HG03457 (cell line): Measurements from ENCODE around the gene PTPN9.
A peak's percentile ranks its signal among the peaks of the same experiment; 100 is the strongest.
"Not testable (repeated sequence)": the region's sequence is repeated elsewhere in the genome, so short reads cannot be mapped to it uniquely, and the experiment has no call there.

Experiments used
- ATAC-seq: cut with Tn5 transposase; IDR thresholded peaks from one replicate; pipeline ENCODE4 v1.9.1; 2021; ENCODE audit warnings: moderate number of reproducible peaks; ENCODE audit not compliant: unreplicated experiment

Gene PTPN9

DNA sequence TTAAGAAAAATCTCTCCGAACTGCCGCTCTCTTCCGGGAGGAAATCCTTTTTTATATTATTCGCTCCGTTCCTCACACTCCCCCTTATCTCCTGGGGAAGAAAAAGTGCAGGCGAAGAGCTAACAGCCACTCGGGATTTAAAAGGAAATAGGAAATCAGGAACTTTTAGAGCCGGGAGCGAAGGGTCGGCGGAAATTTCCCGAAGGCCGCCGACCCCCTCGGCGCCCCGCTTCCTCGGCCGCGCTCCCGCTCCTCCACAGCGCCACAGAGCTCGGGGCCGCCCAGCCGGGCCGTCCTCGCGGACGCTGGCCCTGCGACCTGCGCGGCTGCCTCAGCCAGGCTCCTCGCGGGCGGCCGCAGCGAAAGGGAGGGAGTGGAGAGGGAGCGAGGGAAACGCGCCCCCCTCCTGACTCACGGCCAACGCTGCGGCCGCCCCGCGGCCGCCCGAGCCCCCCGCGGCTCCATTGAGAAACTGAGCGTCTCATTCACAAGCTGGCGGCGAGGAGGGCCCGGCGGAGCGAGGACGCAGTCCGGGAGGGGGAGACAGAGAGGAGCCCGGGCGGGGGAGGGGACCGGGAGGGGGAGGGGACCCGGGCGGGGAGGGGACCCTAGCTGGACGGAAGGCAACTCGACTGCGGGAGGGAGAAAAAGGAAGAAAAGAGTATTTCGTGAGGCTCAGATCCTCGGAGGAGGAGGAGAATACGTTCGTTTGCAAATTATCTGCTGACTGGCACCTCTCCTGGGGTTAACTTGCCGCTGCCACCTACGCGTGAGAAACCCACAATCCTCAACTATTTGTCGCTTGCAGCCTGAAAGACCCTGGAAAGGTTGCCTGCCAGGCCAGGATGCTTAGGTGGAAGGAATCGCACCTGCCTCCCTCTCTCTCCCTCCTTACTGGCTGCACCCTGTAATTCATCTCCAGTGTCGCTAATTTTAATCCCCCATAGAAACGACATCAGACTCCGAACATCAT is at the start of gene PTPN9:
Gene PTPN9 (minus strand): TSS at position 368 of the 973 bp plus-strand sequence. CDS start 539 bp downstream, outside the sequence.
- ATAC-seq = no peak

DNA sequence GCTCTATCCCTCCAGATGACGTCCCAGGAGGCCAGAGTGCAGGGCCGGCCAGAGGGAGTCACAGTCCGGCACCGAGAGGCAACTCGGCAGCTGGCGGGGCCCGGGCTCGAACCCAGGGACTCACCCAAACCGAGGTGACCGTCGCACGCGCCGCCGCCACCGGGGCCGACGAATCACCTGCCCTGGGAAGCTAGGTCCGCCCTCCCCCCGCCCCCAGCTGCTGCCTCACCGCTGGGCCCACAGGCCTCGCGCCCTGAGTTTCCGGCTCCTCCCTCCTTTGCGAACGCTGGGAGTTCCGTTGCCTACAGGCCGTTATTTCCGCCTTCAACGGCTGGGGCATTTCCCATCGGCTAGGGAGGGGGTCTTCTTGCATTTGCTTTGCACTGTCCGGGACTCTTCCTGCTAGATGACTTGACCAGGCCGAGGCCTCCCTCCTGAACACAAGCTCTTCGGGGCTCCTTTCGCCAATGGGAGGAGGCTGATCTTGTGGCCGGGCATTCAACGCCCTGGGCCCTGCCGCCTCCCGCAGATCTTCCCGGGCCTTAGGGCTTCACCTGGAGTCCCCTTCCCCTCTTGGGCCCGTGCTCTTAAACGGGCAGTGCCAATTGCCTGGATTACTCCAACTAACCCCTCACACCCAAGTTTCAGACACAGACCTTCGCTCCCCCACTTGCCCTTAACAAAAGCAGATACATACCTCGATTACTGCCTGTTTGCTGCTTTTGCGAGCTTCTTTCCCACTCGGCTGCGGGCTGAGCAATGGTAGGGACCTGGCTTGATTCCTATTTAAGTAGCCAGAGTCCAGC is 46.6 kb upstream of the PTPN9 start, which contains the start of gene SNUPN:
Gene SNUPN (minus strand): TSS at position 184 of the 806 bp plus-strand sequence. CDS start 4,674 bp downstream, outside the sequence.
- ATAC-seq = peak; percentile 67

DNA sequence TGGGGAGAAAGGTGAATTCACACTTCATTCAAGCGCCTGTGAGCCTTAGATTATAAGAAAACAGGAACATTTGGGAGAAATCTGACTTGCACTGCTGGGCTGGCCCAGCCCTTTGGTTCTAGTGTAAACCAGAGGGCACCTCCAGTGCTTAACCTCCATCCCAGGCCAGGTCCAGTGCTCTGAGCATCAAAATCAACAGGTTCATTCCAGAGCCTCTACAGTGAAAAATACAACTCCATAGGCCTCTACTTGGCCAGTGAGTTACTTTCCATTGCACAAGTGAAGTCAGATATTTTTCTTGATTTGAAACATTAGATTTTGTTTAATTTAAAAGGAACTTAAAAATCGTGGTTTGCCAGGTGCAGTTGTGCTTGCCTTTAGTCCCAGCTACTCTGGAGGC is 43.4 kb upstream of the PTPN9 start:
- ATAC-seq = no peak

DNA sequence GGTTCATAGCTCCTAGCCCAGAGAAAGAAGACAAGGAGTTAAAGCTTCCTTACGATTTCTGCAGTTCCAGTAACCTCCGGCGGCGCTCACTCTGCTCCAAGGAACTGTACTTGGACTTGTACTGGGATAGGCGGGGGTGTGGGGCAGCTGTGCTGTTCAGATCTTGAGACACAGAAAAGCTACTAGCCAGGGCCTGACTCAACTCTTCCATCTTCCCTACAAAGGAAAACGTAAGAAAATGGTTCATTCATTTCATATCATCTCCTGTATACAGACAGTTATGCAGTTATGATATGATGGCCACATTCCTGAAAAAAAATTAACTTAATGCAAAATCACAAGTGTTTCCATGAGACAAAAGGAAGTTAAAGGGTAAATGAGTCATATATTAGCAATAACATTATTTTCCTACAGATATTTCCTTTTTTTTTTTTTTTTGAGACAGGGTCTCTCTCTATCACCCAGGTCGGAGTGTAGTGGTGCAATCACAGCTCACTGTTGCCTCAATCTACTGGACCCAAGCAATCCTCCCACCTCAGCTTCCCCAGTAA is 41.8 kb upstream of the PTPN9 start:
- ATAC-seq = no peak

DNA sequence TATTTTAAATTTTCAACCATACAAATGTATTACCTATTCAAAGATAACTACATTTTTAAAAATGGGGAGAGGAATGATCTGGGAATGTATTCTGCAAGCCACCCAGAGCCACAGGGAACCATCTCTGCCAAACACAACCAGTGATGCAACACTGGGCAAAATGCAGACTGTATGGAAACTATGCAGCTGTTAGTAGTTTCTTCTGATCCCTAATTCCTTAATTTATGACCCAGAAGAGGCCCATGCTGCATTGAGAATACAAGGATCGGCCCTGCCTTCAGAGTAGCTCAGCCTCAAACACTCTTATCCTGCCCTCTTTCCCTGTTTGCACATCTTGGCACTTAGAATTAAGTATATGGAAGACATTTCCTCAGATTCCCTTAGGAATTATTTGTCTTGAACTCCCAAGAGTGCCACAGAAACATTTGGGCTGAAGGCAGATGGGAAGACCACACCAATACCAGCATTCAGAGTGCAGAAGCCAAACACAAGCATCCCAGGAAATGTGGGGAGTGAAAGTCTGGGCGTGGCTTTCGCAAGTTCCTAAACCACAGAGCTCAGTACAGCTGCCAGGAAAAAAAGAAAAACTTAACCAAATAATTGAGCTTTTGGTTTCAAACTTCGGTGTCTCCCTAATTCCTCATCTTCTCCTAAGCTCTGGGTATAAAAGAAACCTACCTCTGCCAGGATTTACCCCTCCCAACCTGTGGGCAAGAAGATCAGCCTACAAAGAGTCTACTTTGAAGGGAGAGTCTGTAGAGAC is 41.1 kb upstream of the PTPN9 start:
- ATAC-seq = no peak

DNA sequence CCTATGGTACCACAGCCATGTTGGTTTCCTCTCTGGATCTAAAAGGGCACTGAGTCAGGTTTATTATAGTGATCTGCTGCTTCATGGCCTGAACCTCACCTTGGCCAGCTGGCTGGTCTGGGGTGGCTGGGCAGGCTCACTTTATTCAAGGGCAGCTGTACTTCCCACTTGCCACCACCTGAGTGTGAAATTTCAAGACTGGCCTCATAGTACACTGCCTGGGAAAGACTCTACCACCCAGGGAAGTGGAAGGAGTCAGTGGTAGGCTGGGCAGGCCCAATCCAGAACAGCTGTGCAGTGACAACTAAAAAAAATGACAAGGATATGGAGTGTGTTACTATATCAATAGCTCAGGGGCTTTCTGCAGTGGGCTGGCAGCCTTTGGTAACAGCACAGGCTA is 37.7 kb upstream of the PTPN9 start:
- no peak for ATAC-seq

DNA sequence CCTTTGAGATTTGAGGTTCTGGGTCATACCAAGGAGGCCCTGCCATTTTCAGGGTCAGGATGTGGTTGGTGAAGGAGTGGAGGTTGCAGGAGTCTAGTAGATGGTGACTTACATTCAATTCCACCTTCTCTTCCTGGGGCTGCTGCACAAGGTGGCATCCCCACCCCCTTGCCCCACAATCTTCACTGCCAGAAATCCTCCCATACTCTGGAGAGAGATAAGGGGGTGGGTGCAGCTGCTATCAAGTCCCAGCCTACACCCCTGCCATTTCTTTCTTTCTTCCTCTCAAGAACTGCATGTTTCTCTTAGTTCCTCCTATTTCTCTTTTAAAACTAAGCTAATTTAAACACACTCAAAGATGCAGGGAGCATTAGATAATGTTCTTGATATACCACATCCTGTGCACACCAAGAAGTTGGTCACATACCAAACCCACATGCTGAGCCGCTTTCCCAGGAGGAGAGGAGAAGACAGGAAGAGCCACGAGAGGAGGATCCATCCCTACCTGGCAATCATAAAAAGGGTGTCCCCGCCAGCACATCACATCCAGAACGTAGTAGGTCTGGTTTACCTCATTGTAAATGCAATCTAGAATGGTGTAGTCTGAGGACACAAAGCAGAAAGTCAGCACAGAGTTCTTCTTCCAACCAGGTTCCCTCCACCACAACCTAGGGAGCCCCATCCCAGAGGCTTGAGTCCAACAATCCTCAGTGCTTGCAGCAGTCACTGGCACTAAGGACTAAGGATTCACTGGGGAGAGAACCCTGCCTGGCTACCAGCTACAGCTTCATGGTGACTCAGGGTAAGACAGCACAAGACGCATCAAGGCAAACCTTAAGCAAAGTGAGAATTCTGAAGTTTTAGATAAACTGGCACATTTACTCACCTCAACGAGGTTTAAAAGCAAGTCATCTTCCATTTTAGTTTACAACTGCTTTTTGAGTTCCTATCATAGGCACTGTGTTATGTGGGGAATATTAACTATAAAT is 27.9 kb upstream of the PTPN9 start:
- ATAC-seq = no peak

DNA sequence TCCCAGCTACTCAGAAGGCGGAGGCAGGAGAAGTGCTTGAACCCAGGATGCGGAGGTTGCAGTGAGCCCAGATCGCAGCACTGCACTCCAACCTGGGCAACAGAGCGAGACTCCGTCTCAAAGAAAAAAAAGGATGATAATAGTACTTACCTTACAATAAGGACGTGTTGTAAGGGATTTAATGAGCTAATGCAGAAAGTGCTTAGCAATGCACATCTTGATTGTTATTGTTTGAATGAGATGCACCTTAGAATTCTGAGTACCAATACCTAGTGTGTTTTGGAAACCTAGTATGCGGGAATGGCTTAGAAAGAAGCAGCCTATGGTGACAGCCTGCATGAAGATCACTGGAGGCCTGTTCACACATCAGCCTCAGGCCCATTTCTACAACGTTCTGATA is 26.9 kb upstream of the PTPN9 start:
- no peak for ATAC-seq

DNA sequence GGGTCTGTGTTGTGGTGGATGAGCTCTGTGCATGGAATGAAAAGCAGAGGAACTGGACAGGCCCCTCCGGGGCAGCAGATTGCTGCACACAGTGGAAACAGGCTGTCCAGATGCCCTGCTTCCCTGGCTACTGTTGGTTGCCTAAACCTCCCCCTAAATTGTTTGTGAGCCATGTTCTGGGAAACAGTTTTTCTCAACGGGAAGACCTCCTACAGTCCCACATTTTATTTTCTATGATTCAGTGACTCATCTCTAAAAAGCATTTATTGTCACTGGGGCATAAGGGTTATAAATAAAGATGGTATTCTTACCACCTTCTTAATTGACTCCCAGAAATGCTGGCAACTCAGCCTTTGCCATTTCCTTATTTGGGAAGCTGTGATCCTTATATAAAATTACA is 20.3 kb upstream of the PTPN9 start:
- ATAC-seq = no peak

DNA sequence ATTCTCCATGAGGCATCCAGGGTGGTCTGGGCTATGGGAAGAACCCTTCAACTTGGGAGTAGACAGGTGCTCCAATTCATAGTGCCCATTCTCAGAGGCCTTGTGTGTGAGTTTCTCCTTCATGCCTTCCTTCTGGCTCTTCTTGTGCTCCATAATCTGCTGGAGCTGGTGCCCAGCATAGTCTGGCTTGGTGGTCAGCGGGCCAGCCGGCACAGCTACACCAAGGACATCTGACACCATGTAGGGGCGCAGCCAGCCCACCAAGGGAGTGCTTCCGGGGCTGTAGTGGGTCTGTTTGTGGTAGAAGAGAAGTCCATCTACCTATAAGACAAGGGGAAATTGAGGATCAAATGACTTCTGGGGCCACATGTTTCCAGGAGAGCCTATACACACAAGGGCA is 19.2 kb upstream of the PTPN9 start:
- no peak for ATAC-seq

DNA sequence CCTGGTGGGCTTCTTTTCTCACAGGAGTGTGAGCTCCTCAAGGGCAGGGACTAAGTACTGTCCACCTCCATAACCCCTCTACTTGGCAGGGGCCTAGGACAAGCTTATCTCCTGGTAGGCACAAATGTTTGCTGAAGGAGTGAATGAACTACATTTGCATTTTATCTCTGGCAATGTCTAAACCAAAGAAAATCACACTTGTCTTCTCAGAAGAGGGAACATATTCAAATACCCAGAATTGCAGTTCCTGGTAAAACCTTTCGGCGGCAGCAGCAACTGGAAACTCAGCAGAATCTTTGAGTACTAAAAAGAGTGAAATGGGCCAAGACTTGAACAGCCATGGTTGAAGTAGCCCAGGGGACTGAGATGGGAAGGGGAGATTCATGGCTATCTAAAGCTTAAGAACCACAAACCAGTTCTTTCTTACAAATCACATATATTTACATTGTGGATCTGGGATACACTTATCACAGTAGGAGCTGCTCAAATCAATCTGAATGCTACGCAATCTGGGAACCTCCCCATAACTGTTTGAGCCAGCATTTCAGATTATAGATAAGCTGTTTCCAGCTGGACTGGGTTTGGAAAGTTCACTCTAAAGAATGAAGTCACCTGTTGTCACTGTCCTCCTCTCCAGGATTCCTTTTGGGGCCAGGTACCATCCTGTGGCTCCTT is 18.7 kb upstream of the PTPN9 start:
- no peak for ATAC-seq

DNA sequence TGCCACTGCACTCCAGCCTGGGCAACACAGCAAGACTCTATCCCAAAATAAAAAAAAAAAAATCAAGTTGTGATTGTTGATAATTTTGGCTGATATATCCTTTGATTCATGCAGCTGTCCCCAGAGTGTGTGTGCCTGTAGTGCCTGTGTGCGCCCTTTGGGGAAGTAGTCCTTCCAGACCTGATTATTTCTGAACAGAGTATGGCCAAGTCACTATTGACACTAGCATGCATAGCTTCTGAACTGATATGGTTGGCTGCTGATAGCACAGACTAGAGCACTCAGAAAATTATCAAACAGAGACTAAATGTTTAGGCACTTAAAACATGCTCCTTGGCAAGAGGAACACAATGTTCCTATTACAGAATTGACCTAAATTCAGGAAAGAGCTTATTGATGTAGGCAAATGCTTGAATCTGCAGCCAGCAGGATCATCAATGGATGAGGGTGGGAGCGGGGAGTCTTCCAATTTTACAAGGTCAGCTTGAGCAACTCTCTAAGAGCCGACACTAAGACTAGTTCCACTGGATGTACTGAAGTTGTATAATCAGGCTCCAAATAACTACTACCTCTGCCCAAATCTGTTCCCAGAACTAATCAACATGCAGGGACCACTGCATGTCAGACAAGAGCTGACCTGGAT is 17.7 kb upstream of the PTPN9 start:
- no peak for ATAC-seq

DNA sequence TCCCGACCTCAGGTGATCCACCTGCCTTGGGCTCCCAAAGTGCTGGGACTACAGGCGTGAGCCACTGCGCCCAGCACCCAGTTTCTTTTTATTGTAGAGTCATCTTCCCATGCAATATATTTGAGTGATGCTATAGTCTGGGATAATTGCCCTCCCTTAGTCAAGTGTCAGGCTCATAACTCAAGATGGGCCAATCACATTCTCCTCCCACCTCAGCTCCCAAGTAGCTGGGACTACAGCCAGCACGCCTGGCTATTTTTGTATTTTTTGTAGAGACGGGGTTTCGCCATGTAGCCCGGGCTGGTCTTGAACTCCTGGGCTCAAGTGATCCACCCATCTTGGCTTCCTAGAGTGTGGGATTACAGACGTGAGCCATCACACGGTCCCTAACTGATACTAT is 15.2 kb upstream of the PTPN9 start:
- ATAC-seq = no peak

DNA sequence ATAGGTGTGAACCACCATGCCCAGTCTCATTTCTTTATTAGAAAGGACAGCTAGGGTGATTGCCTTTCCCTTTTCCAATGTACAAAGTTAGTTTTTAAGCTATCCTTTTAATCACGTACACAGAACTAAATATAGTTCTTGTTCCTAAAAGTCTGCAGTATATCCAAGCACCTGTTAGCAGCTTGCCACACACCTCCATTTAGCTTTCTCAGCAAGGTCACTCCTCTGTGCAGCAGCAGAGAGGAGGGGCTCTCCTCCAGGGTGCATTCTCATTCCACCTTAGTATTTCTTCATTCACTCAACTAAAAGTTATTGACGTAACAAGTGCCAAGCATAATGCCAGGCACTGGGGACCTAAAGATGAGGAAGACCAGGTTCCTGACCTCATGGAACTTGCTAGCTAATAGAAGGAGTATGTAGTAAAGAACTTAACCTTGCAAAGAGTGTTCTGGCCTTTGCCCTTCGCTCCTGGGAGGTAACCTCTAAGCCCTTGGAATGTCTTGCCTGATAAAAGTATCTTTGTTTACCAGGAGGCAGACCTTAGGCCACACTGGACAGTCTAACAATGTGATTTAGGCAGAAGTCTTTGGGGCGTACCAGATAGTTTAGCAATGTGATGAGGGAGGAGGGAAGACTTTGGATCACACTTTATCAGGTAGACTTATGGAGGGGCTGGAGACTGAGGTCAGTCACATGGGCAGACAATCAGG is 12.7 kb upstream of the PTPN9 start:
- ATAC-seq = no peak

DNA sequence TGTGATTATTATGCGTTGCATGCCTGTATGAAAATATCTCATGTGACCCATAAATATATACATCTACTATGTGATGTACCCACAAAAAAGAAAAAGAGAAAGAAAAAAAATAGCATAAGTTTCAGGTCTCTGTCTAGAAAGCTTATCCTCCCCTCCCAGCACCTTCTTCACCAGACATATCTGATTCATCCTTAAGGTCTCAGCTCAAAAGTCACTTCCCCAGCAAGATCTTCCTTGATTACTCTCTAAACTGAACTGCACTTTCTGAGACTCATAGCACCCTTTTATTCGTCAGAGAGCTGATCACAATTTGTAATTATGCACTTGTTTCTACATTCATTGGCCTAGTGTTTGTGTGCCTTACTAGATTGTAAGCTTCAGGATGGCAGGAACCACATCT is 11.1 kb upstream of the PTPN9 start:
- ATAC-seq = no peak

DNA sequence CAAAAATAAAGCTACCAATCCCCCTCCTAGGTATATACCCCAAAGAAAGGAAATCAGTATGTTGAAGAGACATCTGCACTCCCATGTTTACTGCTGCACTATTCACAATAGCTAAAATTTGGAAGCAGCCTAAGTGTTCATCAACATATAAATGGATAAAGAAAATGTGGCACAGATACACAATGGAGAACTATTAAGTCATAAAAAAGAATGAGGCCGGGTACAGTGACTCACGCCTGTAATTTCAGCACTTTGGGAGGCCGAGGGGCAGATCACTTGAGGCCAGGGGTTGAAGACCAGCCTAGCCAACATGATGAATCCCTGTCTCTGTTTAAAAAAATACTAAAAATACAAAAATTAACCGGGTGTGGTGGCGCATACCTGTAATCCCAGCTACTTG is 10.0 kb upstream of the PTPN9 start:
- ATAC-seq = no peak

DNA sequence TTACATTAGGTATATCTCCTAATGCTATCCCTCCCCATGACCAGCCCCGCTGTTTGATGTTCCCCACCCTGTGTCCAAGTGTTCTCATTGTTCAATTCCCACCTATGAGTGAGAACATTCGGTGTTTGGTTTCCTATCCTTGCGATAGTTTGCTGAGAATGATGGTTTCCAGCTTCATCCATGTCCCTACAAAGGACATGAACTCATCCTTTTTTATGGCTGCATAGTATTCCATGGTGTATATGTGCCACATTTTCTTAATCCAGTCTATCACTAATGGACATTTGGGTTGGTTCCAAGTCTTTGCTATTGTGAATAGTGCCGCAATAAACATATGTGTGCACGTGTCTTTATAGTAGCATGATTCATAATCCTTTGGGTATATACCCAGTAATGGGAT is 7.3 kb upstream of the PTPN9 start:
- not testable (repeated sequence) for ATAC-seq

DNA sequence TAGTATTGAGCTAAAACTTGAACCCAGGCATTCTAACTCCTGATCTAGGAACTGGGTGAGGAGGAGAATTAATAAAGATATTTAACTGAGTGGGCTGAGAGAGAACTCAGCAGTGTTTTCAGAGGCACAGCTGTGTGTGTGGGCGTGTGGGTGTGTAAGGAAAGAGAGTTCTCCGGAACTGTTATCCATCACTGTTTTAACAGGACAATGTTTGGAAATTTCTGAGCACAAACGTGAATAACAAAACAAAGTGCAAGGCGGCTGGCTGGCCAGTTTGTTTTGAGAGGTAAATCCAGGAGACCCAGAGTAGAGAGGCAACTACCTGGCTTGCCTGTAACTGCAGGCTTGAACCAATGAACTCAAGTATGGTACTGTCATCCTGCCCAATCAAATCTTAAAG is 5.0 kb upstream of the PTPN9 start:
- ATAC-seq = no peak
